ENCODE results near the gene VDR. TPM values are rescaled to one million over a fixed set of nuclear protein-coding genes. Genes with fewer than 3 reads are reported as not detected.
"Not testable (repeated sequence)": the region's sequence is repeated elsewhere in the genome, so short reads cannot be mapped to it uniquely, and the experiment has no call there.

VDR gene
- polyA plus RNA-seq, 1 donor, result 11.3 TPM

- WGBS (ENCODE audit: insufficient coverage, low lambda C conversion rate), result no CpG with 5 or more reads among the region's 58 CpGs
- H3K36me3 ChIP-seq (ENCODE audit: control insufficient read depth, insufficient read depth, low read length), result no peaks in the 10 kb centered on the region
- H3K4me3 ChIP-seq (ENCODE audit: low read length), result peak within 1 kb of the TSS; percentile 70
- H3K27ac ChIP-seq (ENCODE audit: low read length), result peak within 1 kb of the TSS; percentile 91
- peak; percentile 70 to 86 for DNase-seq
- peaks cover 36% of the 10 kb centered on the region for H3K4me1 ChIP-seq (ENCODE audit: control insufficient read depth, insufficient read depth, low read length)
- H3K9me3 ChIP-seq (ENCODE audit: control insufficient read depth, low read depth, low read length), result no peaks in the 10 kb centered on the region
- H3K27me3 ChIP-seq (ENCODE audit: control insufficient read depth, insufficient read depth, low read length), result no peaks in the 10 kb centered on the region
These were observed 84.7 kb downstream of the VDR start, which contains the start of gene HDAC7 for GRCh38 chr12:47819896-47820630. HDAC7 (minus strand) TSS chr12:47819903; CDS start chr12:47819785, 118 bp downstream.

DNA sequence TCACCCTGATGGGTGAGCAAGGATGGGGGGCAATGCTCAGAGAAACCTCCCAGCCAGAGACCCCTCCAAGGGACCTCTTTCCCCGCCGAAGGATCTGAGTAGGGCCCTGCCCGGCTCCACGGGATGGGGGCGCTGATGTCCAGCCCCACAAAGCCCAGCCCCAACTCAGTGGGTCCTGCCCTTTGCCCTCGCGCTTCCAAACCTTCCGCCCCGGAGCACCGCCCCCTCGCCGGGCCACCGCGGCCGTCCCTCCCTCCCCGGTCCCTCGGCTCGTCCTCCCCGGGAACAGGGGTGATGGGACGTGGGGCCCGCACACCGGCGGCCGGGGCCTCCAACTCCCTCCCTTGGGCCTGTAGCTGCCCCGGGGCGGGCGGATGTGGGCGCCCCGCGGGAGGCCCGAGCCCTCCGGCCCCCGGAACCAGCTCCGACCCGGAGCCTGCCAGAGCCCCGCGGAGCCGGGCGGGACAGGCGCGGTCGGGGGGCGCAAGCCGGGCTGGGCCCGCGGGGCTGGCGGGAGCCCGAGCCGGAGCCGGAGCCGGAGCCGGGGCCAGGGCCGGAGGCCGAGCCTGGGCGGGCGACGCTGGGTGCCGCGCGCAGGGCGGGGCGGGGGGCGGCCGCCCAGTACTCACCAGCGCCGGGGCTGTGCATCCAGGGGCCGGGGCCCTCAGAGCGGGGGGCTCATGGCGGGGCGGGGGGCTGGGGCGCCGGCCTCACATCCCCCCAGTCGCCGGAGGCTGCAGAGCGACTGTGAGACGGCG is 85.5 kb downstream of the VDR start:
- Histone ChIP-seq H3K4me3 (ENCODE audit: low read length) (peak overlapping the region; percentile 70), H3K4me1 (ENCODE audit: control insufficient read depth, insufficient read depth, low read length) (peaks cover 36% of the 10 kb centered on the region), H3K27me3 (ENCODE audit: control insufficient read depth, insufficient read depth, low read length) (no peaks in the 10 kb centered on the region), H3K27ac (ENCODE audit: low read length) (peak overlapping the region; percentile 91), H3K9me3 (ENCODE audit: control insufficient read depth, low read depth, low read length) (no peaks in the 10 kb centered on the region), H3K36me3 (ENCODE audit: control insufficient read depth, insufficient read depth, low read length) (no peaks in the 10 kb centered on the region)
- WGBS (ENCODE audit: insufficient coverage, low lambda C conversion rate), result no CpG with 5 or more reads among the region's 77 CpGs
- peak in 1 of 2 donors; percentile 67 for DNase-seq

GRCh38 chr12:47818467-47819137 is 86.2 kb downstream of the VDR start:
- WGBS (ENCODE audit: insufficient coverage, low lambda C conversion rate), result no CpG with 5 or more reads among the region's 23 CpGs
- Histone ChIP-seq H3K9me3 (ENCODE audit: control insufficient read depth, low read depth, low read length) (no peaks in the 10 kb centered on the region), H3K4me3 (ENCODE audit: low read length) (peak overlapping the region; percentile 57), H3K36me3 (ENCODE audit: control insufficient read depth, insufficient read depth, low read length) (peaks cover 2% of the 10 kb centered on the region), H3K27ac (ENCODE audit: low read length) (peak overlapping the region; percentile 62), H3K4me1 (ENCODE audit: control insufficient read depth, insufficient read depth, low read length) (peaks cover 43% of the 10 kb centered on the region), H3K27me3 (ENCODE audit: control insufficient read depth, insufficient read depth, low read length) (no peaks in the 10 kb centered on the region)
- DNase-seq, result peak in 1 of 2 donors; percentile 34

GRCh38 chr12:47818007-47818376 is 86.8 kb downstream of the VDR start:
- DNase-seq, result no peak
- H3K36me3 ChIP-seq (ENCODE audit: control insufficient read depth, insufficient read depth, low read length), result peaks cover 2% of the 10 kb centered on the region
- H3K4me1 ChIP-seq (ENCODE audit: control insufficient read depth, insufficient read depth, low read length), result peaks cover 49% of the 10 kb centered on the region
- no peaks in the 10 kb centered on the region for H3K9me3 ChIP-seq (ENCODE audit: control insufficient read depth, low read depth, low read length)
- WGBS (ENCODE audit: insufficient coverage, low lambda C conversion rate), result no CpG with 5 or more reads among the region's 3 CpGs
- no peak overlapping the region for H3K4me3 ChIP-seq (ENCODE audit: low read length)
- no peaks in the 10 kb centered on the region for H3K27me3 ChIP-seq (ENCODE audit: control insufficient read depth, insufficient read depth, low read length)
- H3K27ac ChIP-seq (ENCODE audit: low read length), result peak overlapping the region; percentile 2

DNA sequence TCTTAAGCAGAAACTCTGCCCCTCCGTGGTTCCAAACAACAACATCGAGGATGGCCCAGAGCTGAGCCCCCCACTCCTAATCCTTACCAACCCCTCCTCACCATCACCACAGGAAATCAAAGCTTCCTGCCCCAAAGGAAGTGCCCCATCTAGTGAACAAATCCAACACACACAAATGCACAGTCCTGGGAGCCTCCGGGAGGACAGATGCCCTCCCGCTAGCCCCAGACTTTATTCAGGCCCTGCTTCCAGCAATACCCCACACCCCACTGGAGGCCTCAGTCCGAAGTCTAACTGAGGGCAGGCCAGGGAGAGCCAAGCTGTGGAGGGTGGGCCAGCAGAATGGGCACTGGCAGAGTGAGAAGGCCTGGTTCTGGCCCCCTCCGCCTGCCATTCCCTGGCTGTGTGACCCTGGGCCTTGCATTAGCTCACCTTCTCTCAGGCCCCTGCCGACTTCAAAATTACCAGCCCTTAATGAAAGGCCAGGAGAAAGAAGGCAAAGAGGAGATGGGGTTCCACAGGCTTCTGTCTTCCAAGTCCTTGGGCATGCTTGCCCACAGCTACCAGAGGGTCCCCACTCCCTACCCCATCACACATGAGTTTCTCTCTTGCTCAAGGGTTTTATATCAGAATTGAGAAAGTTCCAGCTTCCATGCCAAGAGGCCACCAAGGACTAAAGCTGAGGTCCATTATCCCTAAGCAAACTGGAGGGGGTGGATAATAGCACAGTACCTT is 87.4 kb downstream of the VDR start:
- Histone ChIP-seq H3K36me3 (ENCODE audit: control insufficient read depth, insufficient read depth, low read length) (peaks cover 2% of the 10 kb centered on the region), H3K9me3 (ENCODE audit: control insufficient read depth, low read depth, low read length) (no peaks in the 10 kb centered on the region), H3K27me3 (ENCODE audit: control insufficient read depth, insufficient read depth, low read length) (no peaks in the 10 kb centered on the region), H3K27ac (ENCODE audit: low read length) (peak overlapping the region; percentile 59), H3K4me1 (ENCODE audit: control insufficient read depth, insufficient read depth, low read length) (peaks cover 50% of the 10 kb centered on the region), H3K4me3 (ENCODE audit: low read length) (no peak overlapping the region)
- no CpG with 5 or more reads among the region's 7 CpGs for WGBS (ENCODE audit: insufficient coverage, low lambda C conversion rate)
- peak in 1 of 2 donors; percentile 58 for DNase-seq

GRCh38 chr12:47816403-47817271 is 88.2 kb downstream of the VDR start:
- WGBS (ENCODE audit: insufficient coverage, low lambda C conversion rate), result no CpG with 5 or more reads among the region's 12 CpGs
- H3K27ac ChIP-seq (ENCODE audit: low read length), result peak overlapping the region; percentile 59
- no peak for DNase-seq

DNA sequence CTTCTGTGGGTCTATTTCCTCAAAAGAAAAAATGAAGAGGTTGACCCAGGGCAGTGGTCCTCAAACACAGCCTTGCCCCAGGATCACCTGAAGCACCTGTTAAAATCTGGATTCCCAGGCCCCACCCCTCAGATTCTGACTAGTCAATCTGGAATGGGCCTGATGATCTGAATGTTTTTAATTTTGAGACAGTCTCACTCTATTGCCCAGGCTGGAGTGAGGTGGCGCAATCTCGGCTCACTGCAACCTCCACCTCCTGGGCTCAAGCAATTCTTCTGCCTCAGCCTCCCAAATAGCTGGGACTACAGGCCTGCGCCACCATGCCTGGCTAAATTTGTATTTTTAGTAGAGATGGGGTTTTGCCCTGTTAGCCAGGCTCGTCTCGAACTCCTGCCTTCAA is 89.3 kb downstream of the VDR start:
- not testable (repeated sequence) for H3K9me3 ChIP-seq (ENCODE audit: control insufficient read depth, low read depth, low read length); H3K27ac ChIP-seq (ENCODE audit: low read length); H3K4me3 ChIP-seq (ENCODE audit: low read length); DNase-seq; H3K27me3 ChIP-seq (ENCODE audit: control insufficient read depth, insufficient read depth, low read length); H3K36me3 ChIP-seq (ENCODE audit: control insufficient read depth, insufficient read depth, low read length)
- H3K4me1 ChIP-seq (ENCODE audit: control insufficient read depth, insufficient read depth, low read length), result peaks cover 48% of the 10 kb centered on the region
- WGBS (ENCODE audit: insufficient coverage, low lambda C conversion rate), result no CpG with 5 or more reads among the region's 5 CpGs

More at GRCh38 chr12:47816403-47817271, 88.2 kb downstream of the VDR start:
- no peaks in the 10 kb centered on the region for H3K9me3 ChIP-seq (ENCODE audit: control insufficient read depth, low read depth, low read length)
- no peak overlapping the region for H3K4me3 ChIP-seq (ENCODE audit: low read length)
- no peaks in the 10 kb centered on the region for H3K27me3 ChIP-seq (ENCODE audit: control insufficient read depth, insufficient read depth, low read length)
- peaks cover 52% of the 10 kb centered on the region for H3K4me1 ChIP-seq (ENCODE audit: control insufficient read depth, insufficient read depth, low read length)
- H3K36me3 ChIP-seq (ENCODE audit: control insufficient read depth, insufficient read depth, low read length), result peaks cover 2% of the 10 kb centered on the region

DNA sequence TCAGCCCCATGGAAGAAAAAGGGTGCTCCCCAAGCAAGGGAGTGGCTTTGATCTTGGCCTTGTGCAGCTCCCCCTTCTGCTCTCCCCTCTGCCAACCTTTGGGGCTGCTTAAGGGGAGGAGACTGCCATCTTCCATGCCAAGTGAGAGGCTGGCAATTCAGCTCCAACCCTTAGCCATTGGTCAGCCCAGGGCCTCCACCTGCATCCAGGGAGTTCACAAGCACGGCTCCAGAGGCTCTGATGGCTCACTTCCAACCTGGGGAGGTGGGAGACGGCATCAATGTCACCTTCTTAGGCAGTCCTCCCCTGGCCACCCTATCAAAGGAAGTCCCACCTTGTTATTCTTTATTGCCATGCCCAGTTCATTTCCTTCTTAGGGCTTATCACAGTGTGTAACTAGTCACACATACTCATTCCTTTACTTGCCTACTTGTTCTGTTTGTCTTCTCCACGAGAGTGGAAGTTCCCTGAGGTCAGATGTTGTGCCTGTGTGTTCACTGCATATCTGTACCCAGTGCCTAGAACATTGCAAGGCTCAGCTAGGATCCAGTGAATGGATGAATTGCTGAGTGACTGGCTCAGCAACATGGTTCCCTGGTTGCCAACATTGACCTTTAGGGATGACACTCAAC is 90.1 kb downstream of the VDR start:
- H3K27me3 ChIP-seq (ENCODE audit: control insufficient read depth, insufficient read depth, low read length), result no peaks in the 10 kb centered on the region
- peaks cover 2% of the 10 kb centered on the region for H3K36me3 ChIP-seq (ENCODE audit: control insufficient read depth, insufficient read depth, low read length)
- H3K4me3 ChIP-seq (ENCODE audit: low read length), result no peak overlapping the region
- no peaks in the 10 kb centered on the region for H3K9me3 ChIP-seq (ENCODE audit: control insufficient read depth, low read depth, low read length)
- peaks cover 48% of the 10 kb centered on the region for H3K4me1 ChIP-seq (ENCODE audit: control insufficient read depth, insufficient read depth, low read length)
- no peak overlapping the region for H3K27ac ChIP-seq (ENCODE audit: low read length)
- WGBS (ENCODE audit: insufficient coverage, low lambda C conversion rate), result no CpG with 5 or more reads among the region's 3 CpGs
- DNase-seq, result no peak

DNA sequence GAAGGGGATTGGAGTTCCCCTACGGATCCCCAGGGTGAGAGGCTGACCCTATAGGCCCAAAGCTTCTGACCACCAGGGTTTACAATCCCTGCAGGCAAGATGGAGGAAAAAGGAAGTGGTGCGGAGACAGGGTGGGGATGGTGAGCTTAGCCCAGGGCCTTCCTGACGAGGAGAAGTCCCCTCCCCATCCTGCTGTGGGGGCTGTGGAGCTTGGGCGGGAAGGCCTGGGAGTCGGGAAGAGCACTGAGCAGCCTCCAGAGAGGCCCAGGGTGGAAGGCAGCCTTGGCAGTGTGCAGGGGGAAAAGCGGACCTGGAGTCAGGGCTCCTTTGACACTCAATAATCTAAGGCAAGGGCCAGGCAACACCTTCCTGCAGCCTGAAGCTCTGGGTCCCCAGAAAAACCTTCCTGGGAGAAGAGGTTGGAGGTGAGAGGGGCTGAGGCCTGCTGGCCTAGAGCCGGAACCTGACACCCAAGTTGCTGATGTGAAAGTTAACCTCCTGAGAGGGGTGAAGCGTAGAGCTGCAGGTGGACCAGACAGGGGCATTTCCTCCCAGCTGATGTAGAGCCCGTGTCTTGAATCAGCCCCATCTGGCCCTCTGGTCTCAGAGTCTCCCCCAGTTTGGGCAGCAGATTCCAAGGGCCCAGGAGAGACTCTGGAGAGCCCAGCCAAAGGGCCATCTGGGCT is 91.1 kb downstream of the VDR start:
- Histone ChIP-seq H3K4me3 (ENCODE audit: low read length) (peak overlapping the region; percentile 50), H3K27ac (ENCODE audit: low read length) (peak overlapping the region; percentile 84), H3K9me3 (ENCODE audit: control insufficient read depth, low read depth, low read length) (no peaks in the 10 kb centered on the region), H3K36me3 (ENCODE audit: control insufficient read depth, insufficient read depth, low read length) (peaks cover 2% of the 10 kb centered on the region), H3K4me1 (ENCODE audit: control insufficient read depth, insufficient read depth, low read length) (peaks cover 49% of the 10 kb centered on the region), H3K27me3 (ENCODE audit: control insufficient read depth, insufficient read depth, low read length) (no peaks in the 10 kb centered on the region)
- no CpG with 5 or more reads among the region's 9 CpGs for WGBS (ENCODE audit: insufficient coverage, low lambda C conversion rate)
- DNase-seq, result no peak

Measured in large intestine (tissue), 3 donors.